Measurements from ENCODE around the gene DAO.

DNA sequence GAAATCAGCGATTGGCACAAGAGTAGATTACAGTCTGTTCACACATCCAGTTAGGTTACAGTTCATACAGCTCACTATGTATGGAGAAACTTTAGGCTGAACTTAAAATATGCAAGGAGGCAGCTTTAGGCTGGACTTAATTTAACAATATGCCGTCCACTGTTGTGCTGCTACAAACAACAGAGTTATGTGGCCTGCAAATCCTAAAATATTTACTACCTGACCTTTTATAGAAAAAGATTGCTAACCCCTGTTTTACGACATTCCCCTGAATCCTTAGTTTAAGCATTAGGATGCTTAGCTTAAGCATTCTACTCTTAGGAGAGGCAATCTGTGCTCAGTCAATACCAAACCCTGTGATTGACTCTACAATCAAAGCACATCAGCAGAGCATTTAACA lies 50.9 kb downstream of the DAO start:
- TF ChIP-seq, protein P1, sequence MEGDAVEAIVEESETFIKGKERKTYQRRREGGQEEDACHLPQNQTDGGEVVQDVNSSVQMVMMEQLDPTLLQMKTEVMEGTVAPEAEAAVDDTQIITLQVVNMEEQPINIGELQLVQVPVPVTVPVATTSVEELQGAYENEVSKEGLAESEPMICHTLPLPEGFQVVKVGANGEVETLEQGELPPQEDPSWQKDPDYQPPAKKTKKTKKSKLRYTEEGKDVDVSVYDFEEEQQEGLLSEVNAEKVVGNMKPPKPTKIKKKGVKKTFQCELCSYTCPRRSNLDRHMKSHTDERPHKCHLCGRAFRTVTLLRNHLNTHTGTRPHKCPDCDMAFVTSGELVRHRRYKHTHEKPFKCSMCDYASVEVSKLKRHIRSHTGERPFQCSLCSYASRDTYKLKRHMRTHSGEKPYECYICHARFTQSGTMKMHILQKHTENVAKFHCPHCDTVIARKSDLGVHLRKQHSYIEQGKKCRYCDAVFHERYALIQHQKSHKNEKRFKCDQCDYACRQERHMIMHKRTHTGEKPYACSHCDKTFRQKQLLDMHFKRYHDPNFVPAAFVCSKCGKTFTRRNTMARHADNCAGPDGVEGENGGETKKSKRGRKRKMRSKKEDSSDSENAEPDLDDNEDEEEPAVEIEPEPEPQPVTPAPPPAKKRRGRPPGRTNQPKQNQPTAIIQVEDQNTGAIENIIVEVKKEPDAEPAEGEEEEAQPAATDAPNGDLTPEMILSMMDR (IDR thresholded peaks at IDR 0.05; ENCODE audit: insufficient read depth, low read length), result no peak
- no peak for TF ChIP-seq POLR2AphosphoS5 (IDR thresholded peaks at IDR 0.05; ENCODE audit: low read depth)

Data from HL-60 (cell line).